Ishikawa (cell line): Measurements from ENCODE around the gene SHF.

Source experiments
- CEBPB ChIP-seq: IDR thresholded peaks from 2 replicates; pipeline ENCODE4 v1.6.1; 2012
- CREB1 ChIP-seq: IDR thresholded peaks from 2 replicates; pipeline ENCODE4 v1.6.1; 2012; ENCODE audit warnings: low read depth
- EGR1 ChIP-seq: IDR thresholded peaks from 2 replicates; pipeline ENCODE4 v1.6.1; 2012
- EP300 ChIP-seq: IDR thresholded peaks from 2 replicates; pipeline ENCODE4 v1.6.1; 2012; ENCODE audit warnings: borderline replicate concordance
- FOXM1 ChIP-seq: IDR thresholded peaks from 2 replicates; pipeline ENCODE4 v1.6.1; 2012; ENCODE audit warnings: low read depth, borderline replicate concordance
- MAX ChIP-seq: IDR thresholded peaks from 2 replicates; pipeline ENCODE4 v1.6.1; 2012
- NFIC ChIP-seq: IDR thresholded peaks from 2 replicates; pipeline ENCODE4 v1.6.1; 2012
- RAD21 ChIP-seq: IDR thresholded peaks from 2 replicates; pipeline ENCODE4 v1.6.1; 2012; ENCODE audit warnings: low read depth
- REST ChIP-seq: IDR thresholded peaks from 2 replicates; pipeline ENCODE4 v1.6.1; 2012; ENCODE audit warnings: low read depth, mild to moderate bottlenecking
- TAF1 ChIP-seq: IDR thresholded peaks from 2 replicates; pipeline ENCODE4 v1.6.1; 2012; ENCODE audit warnings: low read depth, mild to moderate bottlenecking
- TCF12 ChIP-seq: IDR thresholded peaks from 2 replicates; pipeline ENCODE4 v1.6.1; 2012; ENCODE audit warnings: low read depth
- TEAD4 ChIP-seq: IDR thresholded peaks from 2 replicates; pipeline ENCODE4 v1.6.1; 2012
- USF1 ChIP-seq: IDR thresholded peaks from 2 replicates; pipeline ENCODE4 v1.6.1; 2012
- YY1 ChIP-seq: IDR thresholded peaks from 2 replicates; pipeline ENCODE4 v1.6.1; 2012; ENCODE audit warnings: low read depth
- ZBTB7A ChIP-seq: IDR thresholded peaks from 2 replicates; pipeline ENCODE4 v1.6.1; 2012; ENCODE audit warnings: low read depth

Gene SHF

GRCh38 chr15:45184562-45185041 lies 3.2 kb downstream of the SHF start:
- TF ChIP-seq USF1 (no peak), TAF1 (no peak), RAD21 (no peak), YY1 (no peak), FOXM1 (no peak)

GRCh38 chr15:45183511-45183910 lies 4.3 kb downstream of the SHF start:
- TF ChIP-seq REST (no peak), ZBTB7A (no peak), CEBPB (no peak), YY1 (no peak), FOXM1 (no peak), USF1 (no peak), CREB1 (no peak), RAD21 (no peak), TEAD4 (no peak), NFIC (no peak), MAX (no peak), EP300 (no peak), EGR1 (no peak), TCF12 (no peak), TAF1 (no peak)

GRCh38 chr15:45182996-45183395 lies 4.8 kb downstream of the SHF start:
- TF ChIP-seq TAF1 (no peak), RAD21 (peak; percentile 10; the same call in 1 of the 2 replicates), EGR1 (no peak), MAX (0 out of 2 replicates have a peak, but pooled peaks have one; percentile 42), NFIC (peak; percentile 22; the same call in 1 of the 2 replicates), ZBTB7A (peak; percentile 54; the same call in 1 of the 2 replicates), CEBPB (0 out of 2 replicates have a peak, but pooled peaks have one; percentile 6), TEAD4 (peak; percentile 64), REST (no peak), YY1 (0 out of 2 replicates have a peak, but pooled peaks have one; percentile 14), EP300 (peak; percentile 64; the same call in 1 of the 2 replicates), FOXM1 (no peak), CREB1 (no peak), TCF12 (peak; percentile 51; the same call in 1 of the 2 replicates), USF1 (no peak)

GRCh38 chr15:45181491-45182285 lies 6.1 kb downstream of the SHF start:
- TF ChIP-seq CEBPB (no peak), TEAD4 (no peak), YY1 (no peak), RAD21 (no peak), EGR1 (no peak), USF1 (no peak), MAX (no peak), REST (no peak), FOXM1 (no peak)
